Parathyroid adenoma (tissue), 2 donors: ENCODE measurements around the gene ZNF770.
A peak's percentile ranks its signal among the peaks of the same experiment; 100 is the strongest.
"Not testable (repeated sequence)": the region's sequence is repeated elsewhere in the genome, so short reads cannot be mapped to it uniquely, and the experiment has no call there.

ENCODE experiments used
- H2AFZ ChIP-seq: fragments of 300-600 bp; sonication (generic); one replicate; pipeline ENCODE4 v1.7.0; 2017; ENCODE audit warnings: antibody characterized with exemption, mild to moderate bottlenecking
- H3K27ac ChIP-seq: fragments of 300-600 bp; sonication (generic); one replicate; pipeline ENCODE4 v1.7.0; 2017
- H3K27me3 ChIP-seq: fragments of 300-600 bp; sonication (generic); one replicate; pipeline ENCODE4 v1.7.0; 2017; ENCODE audit warnings: low read length; ENCODE audit not compliant: control insufficient read depth, insufficient read depth
- H3K36me3 ChIP-seq: fragments of 300-600 bp; sonication (generic); one replicate; pipeline ENCODE4 v1.7.0; 2017; ENCODE audit warnings: low read length; ENCODE audit not compliant: control insufficient read depth, insufficient read depth
- H3K4me1 ChIP-seq: fragments of 300-600 bp; sonication (generic); one replicate; pipeline ENCODE4 v1.7.0; 2017; ENCODE audit warnings: control low read depth
- H3K4me2 ChIP-seq: fragments of 300-600 bp; sonication (generic); one replicate; pipeline ENCODE4 v1.7.0; 2017; ENCODE audit warnings: low read length
- H3K4me3 ChIP-seq: fragments of 300-600 bp; sonication (generic); one replicate; pipeline ENCODE4 v1.7.0; 2017; ENCODE audit warnings: low read depth, low read length
- H3K79me2 ChIP-seq: fragments of 300-600 bp; sonication (generic); one replicate; pipeline ENCODE4 v1.7.0; 2017; ENCODE audit warnings: control low read depth
- H3K9ac ChIP-seq: fragments of 300-600 bp; sonication (generic); one replicate; pipeline ENCODE4 v1.7.0; 2017; ENCODE audit warnings: mild to moderate bottlenecking
- H3K9me3 ChIP-seq: fragments of 300-600 bp; sonication (generic); one replicate; pipeline ENCODE4 v1.7.0; 2017; ENCODE audit warnings: low read length; ENCODE audit not compliant: control insufficient read depth
- CTCF ChIP-seq: fragments of 300-600 bp; sonication (generic); IDR thresholded peaks from one replicate; pipeline ENCODE4 v1.7.0; 2017; ENCODE audit warnings: antibody characterized with exemption, mild to moderate bottlenecking
- donor health status: primary hyperparathyroidism.

Gene ZNF770

DNA sequence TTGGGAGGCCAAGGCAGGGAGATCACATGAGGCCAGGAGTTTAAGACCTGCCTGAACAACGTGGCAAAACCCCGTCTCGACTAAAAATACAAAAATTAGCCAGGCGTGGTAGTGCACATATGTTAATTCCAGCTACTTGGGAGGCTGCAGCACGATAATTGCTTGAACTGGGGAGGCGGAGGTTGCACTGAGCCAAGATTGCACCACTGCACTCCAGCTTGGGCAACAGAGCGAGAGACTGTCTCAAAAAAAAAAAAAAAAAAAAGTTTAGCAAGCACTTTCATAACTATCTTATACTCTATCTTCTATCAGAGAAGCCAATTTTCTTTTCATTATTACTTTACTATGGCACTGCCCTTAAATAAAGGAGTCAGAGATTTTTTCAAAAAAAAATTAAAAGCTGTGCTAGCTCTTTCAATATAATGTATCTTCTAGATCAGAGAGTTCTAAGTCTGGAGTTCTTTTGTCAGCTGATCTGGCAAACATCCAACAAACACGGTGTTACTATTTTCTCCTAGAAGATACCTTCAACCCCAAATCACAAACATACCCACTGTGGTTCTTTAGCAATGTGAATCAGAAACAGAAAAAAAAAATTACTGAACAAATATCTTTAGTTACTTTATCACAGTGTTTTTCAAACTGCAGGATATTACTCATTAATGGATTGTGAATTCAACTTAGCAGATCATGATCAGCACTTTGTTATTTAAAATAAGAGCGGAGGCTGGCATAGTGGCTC, 3.0 kb downstream of the ZNF770 start:
- Histone ChIP-seq H3K9me3 (no peaks in the 10 kb centered on the region), H3K36me3 (no peaks in the 10 kb centered on the region), H3K9ac (no peak overlapping the region), H3K27ac (no peak overlapping the region), H2AFZ (no peak overlapping the region), H3K79me2 (peaks cover 16% of the 10 kb centered on the region), H3K4me1 (no peaks in the 10 kb centered on the region), H3K27me3 (no peaks in the 10 kb centered on the region), H3K4me3 (no peak overlapping the region), H3K4me2 (peak overlapping the region; percentile 15)
- no peak for TF ChIP-seq CTCF

DNA sequence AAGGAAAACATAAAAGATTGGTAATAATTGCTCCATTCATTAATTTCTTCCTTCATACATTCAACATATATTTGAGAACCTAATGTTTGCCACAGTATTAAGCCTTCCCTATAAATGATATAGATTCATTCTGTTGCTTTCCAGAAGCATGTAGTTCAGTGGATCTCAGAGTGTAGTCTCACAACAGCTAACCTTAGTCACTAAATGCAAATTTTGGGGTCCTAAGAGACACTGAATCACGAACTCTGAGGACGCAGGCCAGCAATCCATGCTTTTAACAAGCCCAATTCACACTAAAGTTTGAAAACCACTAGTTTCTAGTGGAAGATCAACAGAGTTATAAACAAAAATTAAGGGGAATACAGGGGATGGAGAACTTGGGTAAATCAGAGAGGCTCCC, 11.3 kb downstream of the ZNF770 start:
- no peak overlapping the region for H2AFZ ChIP-seq
- H3K36me3 ChIP-seq, result no peaks in the 10 kb centered on the region
- H3K4me3 ChIP-seq, result no peak overlapping the region
- no peak overlapping the region for H3K27ac ChIP-seq
- no peak overlapping the region for H3K9ac ChIP-seq
- no peaks in the 10 kb centered on the region for H3K79me2 ChIP-seq
- H3K4me2 ChIP-seq, result no peak overlapping the region
- H3K9me3 ChIP-seq, result no peaks in the 10 kb centered on the region
- no peaks in the 10 kb centered on the region for H3K4me1 ChIP-seq
- H3K27me3 ChIP-seq, result no peaks in the 10 kb centered on the region
- TF ChIP-seq CTCF, result no peak

DNA sequence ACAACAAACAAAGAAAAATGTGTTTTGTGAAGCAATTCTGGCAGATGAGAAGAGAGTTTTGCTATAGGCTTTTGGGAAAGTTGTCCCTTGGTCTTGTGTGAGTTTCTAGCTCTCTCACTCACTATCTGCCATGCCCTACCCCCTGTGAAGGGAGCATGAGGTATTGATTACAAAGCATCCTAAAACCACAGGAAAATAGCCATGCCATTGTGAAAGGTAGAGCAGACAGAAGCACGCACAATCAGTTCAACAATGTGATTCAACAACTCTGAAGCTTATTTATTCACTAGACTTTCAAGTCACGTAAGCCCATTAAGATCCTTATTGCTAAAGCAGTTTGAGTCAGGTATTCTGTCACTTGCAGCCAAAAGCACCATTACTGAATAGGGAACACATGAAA, 12.0 kb downstream of the ZNF770 start:
- H3K4me1 ChIP-seq, result no peaks in the 10 kb centered on the region
- no peak overlapping the region for H3K4me2 ChIP-seq
- H3K4me3 ChIP-seq, result no peak overlapping the region
- no peaks in the 10 kb centered on the region for H3K27me3 ChIP-seq
- H3K36me3 ChIP-seq, result no peaks in the 10 kb centered on the region
- no peak overlapping the region for H2AFZ ChIP-seq
- no peaks in the 10 kb centered on the region for H3K79me2 ChIP-seq
- no peak for TF ChIP-seq CTCF
- H3K9me3 ChIP-seq, result no peaks in the 10 kb centered on the region
- no peak overlapping the region for H3K9ac ChIP-seq
- no peak overlapping the region for H3K27ac ChIP-seq

- H3K27me3 ChIP-seq, result no peaks in the 10 kb centered on the region
- H3K4me3 ChIP-seq, result no peak overlapping the region
- no peak overlapping the region for H3K4me2 ChIP-seq
- no peaks in the 10 kb centered on the region for H3K9me3 ChIP-seq
- no peak for TF ChIP-seq CTCF
- H3K36me3 ChIP-seq, result no peaks in the 10 kb centered on the region
- no peak overlapping the region for H3K27ac ChIP-seq
- H3K9ac ChIP-seq, result no peak overlapping the region
- no peak overlapping the region for H2AFZ ChIP-seq
- H3K79me2 ChIP-seq, result peaks cover 7% of the 10 kb centered on the region
- H3K4me1 ChIP-seq, result no peaks in the 10 kb centered on the region
Measured at GRCh38 chr15:34973512-34973911, 14.6 kb downstream of the ZNF770 start.

DNA sequence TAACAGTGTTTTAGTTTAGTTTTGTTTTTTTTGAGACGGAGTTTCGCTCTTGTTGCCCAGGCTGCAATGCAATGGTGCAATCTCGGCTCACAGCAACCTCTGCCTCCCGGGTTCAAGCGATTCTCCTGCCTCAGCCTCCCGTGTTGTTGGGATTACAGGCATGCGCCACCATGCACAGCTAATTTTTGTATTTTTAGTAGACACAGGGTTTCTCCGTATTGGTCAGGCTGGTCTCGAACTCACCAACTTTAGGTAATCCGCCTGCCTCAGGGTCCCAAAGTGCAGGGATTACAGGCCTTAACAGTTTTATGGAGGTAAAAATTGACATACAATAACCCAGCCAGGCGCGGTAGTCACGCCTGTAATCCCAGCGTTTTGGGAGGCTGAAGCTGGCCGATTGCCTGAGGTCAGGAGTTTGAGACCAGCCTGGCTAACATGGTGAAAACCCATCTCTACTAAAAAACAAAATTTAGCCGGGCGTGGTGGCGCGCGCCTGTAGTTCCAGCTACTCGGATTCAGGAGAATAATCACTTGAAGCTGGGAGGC, 17.9 kb downstream of the ZNF770 start:
- Histone ChIP-seq H3K4me2 (peak overlapping the region; percentile 72), H2AFZ (peak overlapping the region; percentile 90), H3K79me2 (peaks cover 15% of the 10 kb centered on the region), H3K4me3 (peak overlapping the region; percentile 87)
- not testable (repeated sequence) for H3K36me3 ChIP-seq, H3K9ac ChIP-seq, H3K9me3 ChIP-seq, H3K4me1 ChIP-seq, H3K27ac ChIP-seq, H3K27me3 ChIP-seq
